Neuronal stem cell (in vitro differentiated cells): Measurements from ENCODE around the gene TRABD.
"Not testable (repeated sequence)": the region's sequence is repeated elsewhere in the genome, so short reads cannot be mapped to it uniquely, and the experiment has no call there.

Experiments used
- DNase-seq: peaks from one replicate; pipeline ENCODE4 v3.0.0-alpha.2; 2013; ENCODE audit warnings: low spot score
- H2AFZ ChIP-seq: one replicate; pipeline ENCODE4 v1.6.1; 2013; ENCODE audit warnings: mild to moderate bottlenecking, low read length, inconsistent platforms
- H2AK5ac ChIP-seq: 2 replicates; pipeline ENCODE4 v1.6.1; 2013; ENCODE audit warnings: low read depth, mild to moderate bottlenecking, inconsistent platforms, low read length, moderate library complexity, mixed read lengths
- H2BK120ac ChIP-seq: 2 replicates; pipeline ENCODE4 v1.6.1; 2013; ENCODE audit warnings: low read depth, mild to moderate bottlenecking, inconsistent platforms, low read length, moderate library complexity, mixed read lengths
- H2BK12ac ChIP-seq: one replicate; pipeline ENCODE4 v1.6.1; 2013; ENCODE audit warnings: low read length, inconsistent platforms
- H2BK15ac ChIP-seq: 2 replicates; pipeline ENCODE4 v1.6.1; 2013; ENCODE audit warnings: mild to moderate bottlenecking, low read length, inconsistent platforms, mixed read lengths
- H2BK5ac ChIP-seq: one replicate; pipeline ENCODE4 v1.6.1; 2013; ENCODE audit warnings: inconsistent platforms, mild to moderate bottlenecking, low read length, moderate library complexity
- H3K14ac ChIP-seq: one replicate; pipeline ENCODE4 v1.6.1; 2013; ENCODE audit warnings: low read length, inconsistent platforms
- H3K18ac ChIP-seq: 2 replicates; pipeline ENCODE4 v1.6.1; 2013; ENCODE audit warnings: low read length, inconsistent platforms
- H3K23ac ChIP-seq: 2 replicates; pipeline ENCODE4 v1.6.1; 2013; ENCODE audit warnings: low read depth, mild to moderate bottlenecking, mixed read lengths, low read length, inconsistent platforms; ENCODE audit not compliant: poor library complexity
- H3K27ac ChIP-seq: replicated peaks from 3 replicates; pipeline ENCODE4 v1.5.1; 2013; ENCODE audit warnings: low read length, inconsistent platforms
- H3K27me3 ChIP-seq, 3 experiments: 2 replicates each; pipeline ENCODE4 v1.6.1; 2013; ENCODE audit warnings: low read length in 3 of 3, mild to moderate bottlenecking in 2 of 3, inconsistent platforms in 1 of 3, low read depth in 1 of 3, mixed read lengths in 1 of 3, moderate library complexity in 1 of 3; ENCODE audit not compliant: control insufficient read depth in 3 of 3, insufficient read depth in 3 of 3
- H3K36me3 ChIP-seq, 2 donors: replicated peaks in 1 of 2; 2 replicates each; pipeline ENCODE4 v1.6.1; 2013; ENCODE audit warnings: low read length in 2 of 2; ENCODE audit not compliant: control insufficient read depth in 2 of 2, insufficient read depth in 2 of 2
- H3K4ac ChIP-seq: 2 replicates; pipeline ENCODE4 v1.6.1; 2013; ENCODE audit warnings: inconsistent platforms, mild to moderate bottlenecking, low read length, moderate library complexity
- H3K4me1 ChIP-seq, 2 donors: 1 replicate in 1 of 2; 2 replicates in 1 of 2; pipeline ENCODE4 v1.6.1; 2013; ENCODE audit warnings: low read length in 2 of 2, low read depth in 1 of 2; ENCODE audit not compliant: control insufficient read depth in 2 of 2, insufficient read depth in 1 of 2
- H3K4me2 ChIP-seq: one replicate; pipeline ENCODE4 v1.6.1; 2013; ENCODE audit warnings: mild to moderate bottlenecking, low read length, inconsistent platforms; ENCODE audit not compliant: insufficient read depth, poor library complexity, severe bottlenecking
- H3K4me3 ChIP-seq, 2 donors: 2 replicates each; pipeline ENCODE4 v1.5.1; 2013; ENCODE audit warnings: low read length in 2 of 2, mild to moderate bottlenecking in 2 of 2, inconsistent platforms in 1 of 2, moderate library complexity in 1 of 2
- H3K79me1 ChIP-seq: one replicate; pipeline ENCODE4 v1.6.1; 2013; ENCODE audit warnings: low read depth, mild to moderate bottlenecking, inconsistent platforms, low read length, moderate library complexity
- H3K9ac ChIP-seq: one replicate; pipeline ENCODE4 v1.6.1; 2013; ENCODE audit warnings: mild to moderate bottlenecking, low read depth, low read length, inconsistent platforms; ENCODE audit not compliant: poor library complexity
- H3K9me3 ChIP-seq, 2 donors: replicated peaks in 1 of 2; 2 replicates each; pipeline versions ENCODE3 to v1.6.1; 2013; ENCODE audit warnings: low read length in 2 of 2, mild to moderate bottlenecking in 2 of 2, inconsistent platforms in 1 of 2, low read depth in 1 of 2, mixed read lengths in 1 of 2, moderate library complexity in 1 of 2; ENCODE audit not compliant: control insufficient read depth in 2 of 2, insufficient read depth in 1 of 2
- H4K8ac ChIP-seq: one replicate; pipeline ENCODE4 v1.6.1; 2013; ENCODE audit warnings: low read depth, mild to moderate bottlenecking, inconsistent platforms, low read length, moderate library complexity
- H4K91ac ChIP-seq: one replicate; pipeline ENCODE4 v1.6.1; 2013; ENCODE audit warnings: low read length, low read depth, mild to moderate bottlenecking, inconsistent platforms; ENCODE audit not compliant: poor library complexity
- WGBS, 2 donors: extraction: QIAGEN DNeasy Blood & Tissue Kit; methylation state at CpG; one replicate each; pipeline ENCODE4 v1.1.7; 2013; ENCODE audit warnings: missing lambda C conversion rate in 2 of 2, mixed read lengths in 1 of 2; ENCODE audit not compliant: insufficient read length in 2 of 2, insufficient replicate concordance in 1 of 2; ENCODE audit errors: extremely low coverage in 2 of 2; 5-methylcytosine and 5-hydroxymethylcytosine counted together

TRABD gene

GRCh38 chr22:50167689-50168489 is 17.8 kb upstream of the TRABD start:
- no peaks in the 10 kb centered on the region for H3K79me1 ChIP-seq
- peaks cover 0 to 38% (median 27%) of the 10 kb centered on the region in 3 experiments for H3K27me3 ChIP-seq
- H2BK15ac ChIP-seq: no peak overlapping the region
- no peak overlapping the region for H4K8ac ChIP-seq
- no peak overlapping the region for H2BK12ac ChIP-seq
- no peak overlapping the region for H4K91ac ChIP-seq
- no peak overlapping the region for H2AK5ac ChIP-seq
- peaks cover 0 to 1% of the 10 kb centered on the region in 2 donors for H3K9me3 ChIP-seq
- no CpG with 5 or more reads among the region's 11 CpGs for WGBS, 2 donors
- H3K36me3 ChIP-seq: no peaks in the 10 kb centered on the region
- no peak overlapping the region for H2BK120ac ChIP-seq
- no peak overlapping the region for H2BK5ac ChIP-seq
- no peak overlapping the region for H3K23ac ChIP-seq
- H2AFZ ChIP-seq: no peak overlapping the region
- H3K14ac ChIP-seq: no peak overlapping the region
- H3K4me3 ChIP-seq: no peak overlapping the region
- no peak overlapping the region for H3K9ac ChIP-seq
- no peak overlapping the region for H3K18ac ChIP-seq
- no peak overlapping the region for H3K27ac ChIP-seq
- no peak for DNase-seq
- H3K4me2 ChIP-seq: no peak overlapping the region
- no peak overlapping the region for H3K4ac ChIP-seq
- H3K4me1 ChIP-seq: peaks cover 0 to 2% of the 10 kb centered on the region in 2 donors

DNA sequence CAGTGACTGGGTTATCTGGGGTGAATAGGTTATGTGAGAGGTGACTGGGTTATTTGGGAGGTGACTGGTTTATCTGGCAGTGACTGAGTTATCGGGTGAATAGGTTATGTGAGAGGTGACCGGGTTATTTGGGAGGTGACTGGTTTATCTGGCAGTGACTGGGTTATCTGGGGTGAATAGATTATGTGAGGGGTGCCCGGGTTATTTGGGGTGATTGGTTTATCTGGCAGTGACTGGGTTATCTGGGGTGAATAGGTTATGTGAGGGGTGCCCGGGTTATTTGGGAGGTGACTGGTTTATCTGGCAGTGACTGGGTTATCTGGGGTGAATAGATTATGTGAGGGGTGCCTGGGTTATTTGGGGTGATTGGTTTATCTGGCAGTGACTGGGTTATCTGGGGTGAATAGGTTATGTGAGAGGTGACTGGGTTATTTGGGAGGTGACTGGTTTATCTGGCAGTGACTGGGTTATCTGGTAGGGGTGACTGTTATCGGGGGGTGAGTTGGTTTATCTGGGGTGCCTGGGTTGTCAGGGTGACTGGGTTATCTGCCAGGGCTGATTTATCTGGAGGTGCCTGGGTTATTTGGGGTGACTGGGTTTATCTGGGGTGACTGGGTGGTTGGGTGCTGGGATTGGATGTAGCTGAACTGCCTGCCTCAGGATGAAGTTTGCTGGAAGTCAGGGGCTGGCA is 17.1 kb upstream of the TRABD start:
- not testable (repeated sequence) for H3K4me1 ChIP-seq, H3K4ac ChIP-seq, H2AK5ac ChIP-seq, H3K14ac ChIP-seq, DNase-seq, H3K36me3 ChIP-seq, H2AFZ ChIP-seq, H2BK120ac ChIP-seq, H2BK5ac ChIP-seq, H3K79me1 ChIP-seq, H3K23ac ChIP-seq, H4K91ac ChIP-seq, H3K18ac ChIP-seq, H4K8ac ChIP-seq, H3K9ac ChIP-seq, H3K4me3 ChIP-seq, H2BK12ac ChIP-seq, H3K27ac ChIP-seq, H3K9me3 ChIP-seq, H3K4me2 ChIP-seq
- H3K27me3 ChIP-seq: peaks cover 0 to 44% (median 27%) of the 10 kb centered on the region in 3 experiments
- peak overlapping the region; percentile 9 for H2BK15ac ChIP-seq
- no CpG with 5 or more reads among the region's 5 CpGs for WGBS, 2 donors

DNA sequence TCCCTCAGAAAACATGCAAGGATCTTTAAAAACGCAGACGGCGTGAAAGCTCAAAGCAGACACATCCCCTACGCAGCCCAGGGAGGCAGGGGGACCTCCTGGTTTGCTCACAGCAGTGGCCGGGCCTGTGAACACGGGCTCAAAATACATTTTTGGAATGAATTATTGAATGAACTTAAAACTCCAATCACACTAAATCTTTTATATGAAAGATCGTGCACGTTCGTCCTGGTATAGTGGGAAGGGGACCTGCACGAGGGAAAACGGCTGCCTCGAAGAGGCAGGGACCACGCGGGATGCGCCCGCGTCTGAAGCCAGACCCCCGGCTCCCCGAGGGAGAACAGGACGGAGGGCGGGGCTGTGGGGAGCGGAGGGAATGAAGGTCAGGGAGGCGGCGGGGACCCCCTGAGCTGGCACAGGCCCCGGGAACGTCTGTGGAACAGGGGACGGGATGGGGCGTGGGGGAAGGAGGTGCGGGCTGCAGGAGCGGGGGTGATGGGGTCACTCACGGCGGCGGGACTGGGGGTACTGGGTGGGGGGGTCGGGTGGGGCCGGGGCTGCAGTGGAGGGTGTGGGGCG is 16.4 kb upstream of the TRABD start:
- H3K9ac ChIP-seq: no peak overlapping the region
- no peak overlapping the region for H2AK5ac ChIP-seq
- H2BK5ac ChIP-seq: no peak overlapping the region
- H3K4me1 ChIP-seq: peaks cover 0 to 2% of the 10 kb centered on the region in 2 donors
- no peak for DNase-seq
- peaks cover 0 to 1% of the 10 kb centered on the region in 2 donors for H3K9me3 ChIP-seq
- H3K18ac ChIP-seq: no peak overlapping the region
- H4K91ac ChIP-seq: no peak overlapping the region
- H2BK12ac ChIP-seq: no peak overlapping the region
- H3K27me3 ChIP-seq: peaks cover 0 to 50% (median 28%) of the 10 kb centered on the region in 3 experiments
- H3K79me1 ChIP-seq: no peaks in the 10 kb centered on the region
- no peaks in the 10 kb centered on the region for H3K36me3 ChIP-seq
- WGBS, 2 donors: no CpG with 5 or more reads among the region's 36 CpGs
- H2AFZ ChIP-seq: peak overlapping the region; percentile 71
- H3K23ac ChIP-seq: no peak overlapping the region
- H3K4ac ChIP-seq: no peak overlapping the region
- no peak overlapping the region for H3K4me3 ChIP-seq
- peak overlapping the region; percentile 26 for H2BK15ac ChIP-seq
- no peak overlapping the region for H3K14ac ChIP-seq
- H3K27ac ChIP-seq: no peak overlapping the region
- H2BK120ac ChIP-seq: no peak overlapping the region
- H4K8ac ChIP-seq: no peak overlapping the region
- H3K4me2 ChIP-seq: peak overlapping the region; percentile 83
